HCT116 (cell line): ENCODE results near the gene HORMAD1. TPM values are rescaled to one million over a fixed set of nuclear protein-coding genes. Genes with fewer than 3 reads are reported as not detected.

Source experiments
- ATAC-seq: fragments of 200-7000 bp; cut with Tn5 transposase; 2 replicates; pipeline ENCODE4 v1.9.1; 2020; ENCODE audit warnings: mild to moderate bottlenecking, moderate library complexity
- BruUV-seq: library from RNA; stranded (reverse); fragments of 400-500 nt; replicated peaks from 2 replicates; lab custom pipeline; 2021; lab: Mats Ljungman, UMichigan
- CTCF ChIA-PET: fragments of 300-600 bp; sonication (Branson Sonifier 250); formaldehyde crosslinking; loops from one replicate; lab custom pipeline; 2021; ENCODE audit warnings: antibody characterized with exemption; lab: Charles Lee
- POLR2A ChIA-PET: fragments of 300-600, 350-600 bp; sonication (Branson Sonifier 250); formaldehyde crosslinking; loops from one replicate; lab custom pipeline; 2021; ENCODE audit warnings: antibody characterized with exemption; lab: Charles Lee
- RAD21 ChIA-PET, 2 experiments: fragments of 300-600 bp; sonication (Branson Sonifier 250); formaldehyde crosslinking; loops; one replicate each; lab custom pipeline; 2023; ENCODE audit warnings: low total read pairs in 2 of 2; ENCODE audit not compliant: uncharacterized antibody in 2 of 2, unreplicated experiment in 2 of 2, low non-redundant PET in 1 of 2; lab: Charles Lee
- DNase-seq: peaks from one replicate; pipeline ENCODE4 v3.0.0-alpha.2; 2010; ENCODE audit warnings: low read depth, low spot score
- H2AFZ ChIP-seq: fragments of 200-600 bp; shearing (Covaris generic), sonication (generic); 2 replicates; pipeline ENCODE4 v1.6.1; 2017; ENCODE audit warnings: low read depth, mixed run types, mixed read lengths, antibody characterized with exemption, low read length; ENCODE audit not compliant: poor library complexity, severe bottlenecking
- H3K27ac ChIP-seq: 2 replicates; pipeline ENCODE4 v1.5.1; 2012; ENCODE audit warnings: low read depth, low read length
- H3K27me3 ChIP-seq: fragments of 200-600 bp; sonication (generic); 2 replicates; pipeline ENCODE4 v1.6.1; 2016; ENCODE audit warnings: mixed run types, low read length, mixed read lengths; ENCODE audit not compliant: insufficient read depth
- H3K36me3 ChIP-seq, 2 experiments: fragments of 200-500 bp in 1 of 2; fragments of 200-600 bp in 1 of 2; sonication (Bioruptor generic) in 1 of 2; sonication (generic) in 1 of 2; 2 replicates each; pipeline versions ENCODE4 v1.5.1 to v1.6.1; 2014 to 2016; ENCODE audit warnings: low read length in 2 of 2, inconsistent platforms in 1 of 2, mixed read lengths in 1 of 2, mixed run types in 1 of 2; ENCODE audit not compliant: insufficient read depth in 2 of 2, control insufficient read depth in 1 of 2
- H3K4me1 ChIP-seq, 2 experiments: fragments of 200-600 bp in 1 of 2; sonication (generic) in 1 of 2; 2 replicates each; pipeline versions ENCODE4 v1.5.1 to v1.6.1; 2012 to 2017; ENCODE audit warnings: low read length in 2 of 2, inconsistent platforms in 1 of 2, mild to moderate bottlenecking in 1 of 2, mixed read lengths in 1 of 2, mixed run types in 1 of 2, moderate library complexity in 1 of 2; ENCODE audit not compliant: insufficient read depth in 2 of 2, control insufficient read depth in 1 of 2
- H3K4me2 ChIP-seq: fragments of 200-600 bp; sonication (generic); 2 replicates; pipeline ENCODE4 v1.6.1; 2017; ENCODE audit warnings: mixed run types, low read length, mixed read lengths
- H3K4me3 ChIP-seq, 2 experiments: fragments of 200-600 bp in 1 of 2; sonication (generic) in 1 of 2; replicated peaks in 1 of 2; 2 replicates each; pipeline ENCODE4 v1.5.1; 2011 to 2016; ENCODE audit warnings: low read length in 2 of 2, control low read depth in 1 of 2, low read depth in 1 of 2, mild to moderate bottlenecking in 1 of 2, mixed read lengths in 1 of 2, mixed run types in 1 of 2
- H3K79me2 ChIP-seq: fragments of 200-600 bp; sonication (generic); 2 replicates; pipeline ENCODE4 v1.6.1; 2017; ENCODE audit warnings: mild to moderate bottlenecking, mixed run types, low read length, moderate library complexity, mixed read lengths; ENCODE audit not compliant: insufficient read depth
- H3K9ac ChIP-seq: fragments of 200-600 bp; sonication (generic); 2 replicates; pipeline ENCODE4 v1.6.1; 2016; ENCODE audit warnings: low read length, mixed read lengths
- H3K9me2 ChIP-seq: fragments of 200-600 bp; sonication (generic), shearing (Covaris generic); 2 replicates; pipeline ENCODE4 v1.6.1; 2017; ENCODE audit warnings: mixed run types, mild to moderate bottlenecking, moderate library complexity; ENCODE audit not compliant: insufficient read depth
- H3K9me3 ChIP-seq, 2 experiments: fragments of 200-500 bp in 1 of 2; fragments of 200-600 bp in 1 of 2; sonication (Bioruptor generic) in 1 of 2; sonication (generic) in 1 of 2; 2 replicates each; pipeline ENCODE4 v1.6.1; 2014 to 2017; ENCODE audit warnings: low read length in 2 of 2, mixed read lengths in 2 of 2, inconsistent platforms in 1 of 2, low read depth in 1 of 2, mild to moderate bottlenecking in 1 of 2, mixed run types in 1 of 2, moderate library complexity in 1 of 2; ENCODE audit not compliant: control insufficient read depth in 1 of 2, insufficient read depth in 1 of 2
- H4K20me1 ChIP-seq: fragments of 200-600 bp; sonication (generic), shearing (Covaris generic); 2 replicates; pipeline ENCODE4 v1.6.1; 2017; ENCODE audit warnings: mixed run types, mild to moderate bottlenecking, moderate library complexity; ENCODE audit not compliant: insufficient read depth
- CBX3 ChIP-seq: IDR thresholded peaks from 2 replicates; pipeline ENCODE4 v1.6.1; 2012; ENCODE audit warnings: low read depth
- CEBPB ChIP-seq: IDR thresholded peaks from 2 replicates; pipeline ENCODE4 v1.6.1; 2012; ENCODE audit warnings: low read depth
- CTCF ChIP-seq, 3 experiments: fragments of 200-600 bp in 1 of 3; sonication (generic) in 1 of 3; IDR thresholded peaks in 2 of 3; conservative IDR thresholded peaks in 1 of 3; 2 replicates each; pipeline ENCODE4 v1.5.1; 2012 to 2017; ENCODE audit warnings: low read depth in 2 of 3, low read length in 2 of 3, antibody characterized with exemption in 1 of 3, borderline replicate concordance in 1 of 3, control low read depth in 1 of 3, mild to moderate bottlenecking in 1 of 3, mixed read lengths in 1 of 3, mixed run types in 1 of 3, moderate library complexity in 1 of 3; ENCODE audit not compliant: insufficient read depth in 1 of 3
- JUND ChIP-seq: IDR thresholded peaks from 2 replicates; pipeline ENCODE4 v1.6.1; 2012
- SP1 ChIP-seq: IDR thresholded peaks from 2 replicates; pipeline ENCODE4 v1.6.1; 2012; ENCODE audit warnings: low read depth
- YY1 ChIP-seq: IDR thresholded peaks from 2 replicates; pipeline ENCODE4 v1.6.1; 2011; ENCODE audit warnings: low read length, low read depth, moderate library complexity, mild to moderate bottlenecking; ENCODE audit not compliant: insufficient replicate concordance; ENCODE audit errors: extremely low read depth
- ZFX ChIP-seq: fragments of 450-650 bp; IDR thresholded peaks from 2 replicates; pipeline ENCODE4 v1.6.1; 2017
- intact Hi-C: fragments of 100-400 bp; cut with micrococcal nuclease; formaldehyde crosslinking; loops from 2 replicates; pipeline ENCODE4 v1.10.0; 2022
- total RNA-seq: library from RNA; stranded (reverse); gene quantifications from one replicate; pipeline ENCODE4 v1.2.1, GENCODE V29; 2021; ENCODE audit not compliant: unreplicated experiment
- TF ChIP-seq, protein P1 (sequence below): IDR thresholded peaks from 2 replicates; pipeline ENCODE4 v1.6.1; 2012; ENCODE audit warnings: low read depth
- TF ChIP-seq, protein P2 (sequence below): IDR thresholded peaks from 2 replicates; pipeline ENCODE4 v1.6.1; 2011; ENCODE audit warnings: mild to moderate bottlenecking, low read length, moderate library complexity; ENCODE audit not compliant: insufficient replicate concordance; ENCODE audit errors: extremely low read depth

HORMAD1 gene
- total RNA-seq, 1 experiment from 2014 or later, result not detected

GRCh38 chr1:150688763-150689162 is 31.9 kb downstream of the HORMAD1 start:
- Histone ChIP-seq H3K9me2 (no peaks in the 10 kb centered on the region), H3K9me3 (no peaks in the 10 kb centered on the region), H3K4me2 (no peak overlapping the region), H3K27ac (no peak overlapping the region), H3K79me2 (no peaks in the 10 kb centered on the region), H2AFZ (no peak overlapping the region), H3K36me3 (peaks cover 3 to 12% of the 10 kb centered on the region in 2 experiments; a peak in 2 of 4 replicates), H3K27me3 (no peaks in the 10 kb centered on the region), H3K9ac (no peak overlapping the region), H4K20me1 (no peaks in the 10 kb centered on the region), H3K4me3 (no peak overlapping the region), H3K4me1 (no peaks in the 10 kb centered on the region)
- TF ChIP-seq CEBPB (no peak), CTCF (IDR thresholded peaks at IDR 0.05 in 2 of 3, conservative IDR thresholded peaks at IDR 0.05 in 1 of 3; ENCODE audit: borderline replicate concordance in 1 of 3, insufficient read depth in 1 of 3, low read depth in 2 of 3, low read length in 2 of 3) (no peak), ZFX (no peak), CBX3 (no peak), YY1 (no peak), JUND (no peak), SP1 (no peak)
- TF ChIP-seq, protein P1, sequence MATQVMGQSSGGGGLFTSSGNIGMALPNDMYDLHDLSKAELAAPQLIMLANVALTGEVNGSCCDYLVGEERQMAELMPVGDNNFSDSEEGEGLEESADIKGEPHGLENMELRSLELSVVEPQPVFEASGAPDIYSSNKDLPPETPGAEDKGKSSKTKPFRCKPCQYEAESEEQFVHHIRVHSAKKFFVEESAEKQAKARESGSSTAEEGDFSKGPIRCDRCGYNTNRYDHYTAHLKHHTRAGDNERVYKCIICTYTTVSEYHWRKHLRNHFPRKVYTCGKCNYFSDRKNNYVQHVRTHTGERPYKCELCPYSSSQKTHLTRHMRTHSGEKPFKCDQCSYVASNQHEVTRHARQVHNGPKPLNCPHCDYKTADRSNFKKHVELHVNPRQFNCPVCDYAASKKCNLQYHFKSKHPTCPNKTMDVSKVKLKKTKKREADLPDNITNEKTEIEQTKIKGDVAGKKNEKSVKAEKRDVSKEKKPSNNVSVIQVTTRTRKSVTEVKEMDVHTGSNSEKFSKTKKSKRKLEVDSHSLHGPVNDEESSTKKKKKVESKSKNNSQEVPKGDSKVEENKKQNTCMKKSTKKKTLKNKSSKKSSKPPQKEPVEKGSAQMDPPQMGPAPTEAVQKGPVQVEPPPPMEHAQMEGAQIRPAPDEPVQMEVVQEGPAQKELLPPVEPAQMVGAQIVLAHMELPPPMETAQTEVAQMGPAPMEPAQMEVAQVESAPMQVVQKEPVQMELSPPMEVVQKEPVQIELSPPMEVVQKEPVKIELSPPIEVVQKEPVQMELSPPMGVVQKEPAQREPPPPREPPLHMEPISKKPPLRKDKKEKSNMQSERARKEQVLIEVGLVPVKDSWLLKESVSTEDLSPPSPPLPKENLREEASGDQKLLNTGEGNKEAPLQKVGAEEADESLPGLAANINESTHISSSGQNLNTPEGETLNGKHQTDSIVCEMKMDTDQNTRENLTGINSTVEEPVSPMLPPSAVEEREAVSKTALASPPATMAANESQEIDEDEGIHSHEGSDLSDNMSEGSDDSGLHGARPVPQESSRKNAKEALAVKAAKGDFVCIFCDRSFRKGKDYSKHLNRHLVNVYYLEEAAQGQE, result no peak
- TF ChIP-seq, protein P2, sequence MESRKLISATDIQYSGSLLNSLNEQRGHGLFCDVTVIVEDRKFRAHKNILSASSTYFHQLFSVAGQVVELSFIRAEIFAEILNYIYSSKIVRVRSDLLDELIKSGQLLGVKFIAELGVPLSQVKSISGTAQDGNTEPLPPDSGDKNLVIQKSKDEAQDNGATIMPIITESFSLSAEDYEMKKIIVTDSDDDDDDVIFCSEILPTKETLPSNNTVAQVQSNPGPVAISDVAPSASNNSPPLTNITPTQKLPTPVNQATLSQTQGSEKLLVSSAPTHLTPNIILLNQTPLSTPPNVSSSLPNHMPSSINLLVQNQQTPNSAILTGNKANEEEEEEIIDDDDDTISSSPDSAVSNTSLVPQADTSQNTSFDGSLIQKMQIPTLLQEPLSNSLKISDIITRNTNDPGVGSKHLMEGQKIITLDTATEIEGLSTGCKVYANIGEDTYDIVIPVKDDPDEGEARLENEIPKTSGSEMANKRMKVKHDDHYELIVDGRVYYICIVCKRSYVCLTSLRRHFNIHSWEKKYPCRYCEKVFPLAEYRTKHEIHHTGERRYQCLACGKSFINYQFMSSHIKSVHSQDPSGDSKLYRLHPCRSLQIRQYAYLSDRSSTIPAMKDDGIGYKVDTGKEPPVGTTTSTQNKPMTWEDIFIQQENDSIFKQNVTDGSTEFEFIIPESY, result no peak
- no TSS peak for BruUV-seq
- intact Hi-C loops, result no loop called here
- ChIA-PET CTCF (no interaction called here), RAD21 (no interaction called here), POLR2A (no interaction called here)
- ATAC-seq (no peak), DNase-seq (no peak)
